Heart right ventricle (tissue), 16 donors: ENCODE results near the gene HEPN1. TPM values are rescaled to one million over a fixed set of nuclear protein-coding genes. Genes with fewer than 3 reads are reported as not detected.
A peak's percentile ranks its signal among the peaks of the same experiment; 100 is the strongest.

ENCODE experiments used
- ATAC-seq, 8 donors: fragments of 200-7000 bp; cut with Tn5 transposase; one replicate each; pipeline ENCODE4 v1.9.1; 2020; ENCODE audit warnings: mild to moderate bottlenecking in 8 of 8, moderate library complexity in 8 of 8, moderate number of reproducible peaks in 1 of 8
- DNase-seq, 2 donors: peaks; one replicate each; pipeline ENCODE4 v3.0.0-alpha.2; 2020
- H3K27ac ChIP-seq, 10 donors: fragments of 200-600 bp; sonication (generic) in 2 of 10; one replicate each; pipeline versions ENCODE4 v1.5.0 to v1.8.0; 2020 to 2022; ENCODE audit warnings: mild to moderate bottlenecking in 3 of 10
- H3K27me3 ChIP-seq, 7 donors: fragments of 200-600 bp; one replicate each; pipeline ENCODE4 v1.8.0; 2021 to 2022; ENCODE audit warnings: mild to moderate bottlenecking in 2 of 7
- H3K36me3 ChIP-seq, 9 donors: fragments of 200-600 bp; sonication (generic) in 1 of 9; one replicate each; pipeline versions ENCODE4 v1.5.0 to v1.8.0; 2020 to 2022; ENCODE audit warnings: mild to moderate bottlenecking in 2 of 9
- H3K4me1 ChIP-seq, 9 donors: fragments of 200-600 bp; sonication (generic) in 1 of 9; one replicate each; pipeline versions ENCODE4 v1.5.0 to v1.8.0; 2020 to 2022; ENCODE audit warnings: mild to moderate bottlenecking in 4 of 9
- H3K4me3 ChIP-seq, 10 donors: fragments of 200-600 bp; sonication (generic) in 2 of 10; one replicate each; pipeline versions ENCODE4 v1.5.0 to v1.8.0; 2020 to 2022; ENCODE audit warnings: mild to moderate bottlenecking in 7 of 10, moderate library complexity in 2 of 10
- H3K9me3 ChIP-seq, 11 donors: fragments of 200-600 bp in 10 of 11; sonication (generic) in 2 of 11; one replicate each; pipeline versions ENCODE4 v1.5.0 to v1.8.0; 2013 to 2022; ENCODE audit warnings: mild to moderate bottlenecking in 2 of 11, control low read depth in 1 of 11, moderate library complexity in 1 of 11
- CTCF ChIP-seq, 9 donors: fragments of 200-600 bp; sonication (generic) in 2 of 9; IDR thresholded peaks; one replicate each; pipeline versions ENCODE4 v1.5.0 to v1.8.0; 2021 to 2022; ENCODE audit warnings: antibody characterized with exemption in 9 of 9, mild to moderate bottlenecking in 5 of 9, moderate library complexity in 1 of 9
- WGBS, 2 donors: extraction: QIAGEN DNeasy Blood & Tissue Kit; methylation state at CpG; one replicate each; pipeline ENCODE4 v1.1.7; 2013; ENCODE audit warnings: inconsistent platforms in 1 of 2; 5-methylcytosine and 5-hydroxymethylcytosine counted together
- intact Hi-C, 10 donors: fragments of 100-400 bp; cut with DNase I; formaldehyde crosslinking; loops; one replicate each; pipeline versions ENCODE4 v1.11.1 to v1.14.2; 2022
- polyA plus RNA-seq, 2 donors: library from polyadenylated mRNA; stranded (reverse); fragments of 200-250 nt; gene quantifications; one replicate each; pipeline ENCODE4 v1.2.3, GENCODE V29; 2013
- total RNA-seq, 10 donors: library from RNA; stranded (reverse); fragmentation: NEBNext Ultra II Directional in 3 of 10; extraction: Animal tissue kit (Norgen Biotek cat#: 25700) in 3 of 10; gene quantifications; one replicate each; pipeline versions ENCODE4 v1.2.1 to v1.2.4, GENCODE V29; 2021 to 2023
- donor health status: Arrhythmogenic right ventricular cardiomyopathy.
- donor health status: ischemic (EF 13 %, LVEDD 7.1; RV severe dilation, severe dysfunction).
- donor health status: healthy with polysubstance abuse.
- donor health status: DM: no; HTN: yes; CAD: no.
- donor health status: DM: no; HTN: no; CAD: no.
- donor health status: ischemic (EF 25% LVEDD 6.9; RV normal size, moderate dysfunction).
- donor health status: ischemic (EF 25% LVEDD 5.7; RV mildly dilated, moderate dysfunction).
- donor health status: healthy.
- donor health status: DM: yes; HTN: yes; CAD: no.
- donor health status: Ischemic cardiomyopathy.
- donor health status: ischemic (EF 35%, LVEDD 5.7; RV mildly dilated, moderate dysfunction).
- donor health status: nonischemic (EF 11% LVEDD 7.7; RV severe dilation, severe dysfunction).
- donor health status: DM: yes; HTN: yes; CAD: no.
- donor health status: PGD.
- donor health status: ischemic (EF 29% LVEDD 5.4; RV normal size, mild dysfunction).
- donor health status: nonischemic (EF 23%, LVEDD 6.1; RV moderate dilation, normal function).

The HEPN1 gene
- total and polyA plus RNA-seq, 12 donors = 0.03 TPM; not detected in 11

DNA sequence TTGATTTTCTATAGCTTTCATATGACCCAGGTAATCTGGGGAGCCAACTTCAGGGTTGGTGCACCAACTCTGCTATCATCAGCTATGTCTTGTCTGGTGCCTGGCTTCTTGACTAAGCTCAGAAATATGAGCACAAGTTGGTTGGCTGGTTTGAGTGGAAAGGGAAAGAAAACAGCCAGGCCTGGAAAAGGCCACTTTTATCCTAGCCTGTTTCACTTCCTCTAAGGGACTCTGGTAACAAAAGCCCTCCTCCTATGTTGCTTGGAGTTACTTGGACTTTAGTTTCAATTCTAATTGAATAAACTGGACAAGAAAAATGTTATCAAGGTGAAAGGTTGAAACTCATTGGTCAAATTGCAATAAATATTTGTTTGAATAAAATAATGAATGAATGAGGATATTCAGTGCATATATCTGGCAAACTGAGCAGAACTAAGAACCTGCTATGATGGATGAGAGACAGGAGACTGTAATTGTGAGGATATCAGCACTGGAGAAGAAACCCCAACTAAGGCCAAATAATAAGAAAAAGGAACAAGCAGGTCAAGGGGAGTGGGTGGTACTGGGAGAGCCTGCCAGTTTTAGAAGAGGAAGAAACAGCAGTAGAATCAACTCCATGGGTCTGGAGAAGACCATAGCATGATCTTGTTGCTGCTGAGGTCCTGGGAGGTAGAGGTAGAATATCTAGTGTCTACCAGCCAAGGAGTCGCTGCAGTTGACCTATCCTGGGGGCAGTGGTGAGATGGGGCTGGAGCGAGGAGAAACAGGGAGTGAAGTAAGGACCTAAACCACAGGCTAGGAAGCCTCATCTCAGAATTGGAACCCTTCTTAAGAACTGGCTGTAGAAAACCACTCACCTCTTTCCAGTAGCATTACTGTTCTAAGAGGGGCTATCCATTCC, 29.6 kb upstream of the HEPN1 start:
- TF ChIP-seq CTCF (IDR thresholded peaks at IDR 0.05) = no peak
- DNase-seq (no peak), ATAC-seq (no peak)
- Histone ChIP-seq H3K36me3 (peaks cover 0 to 81% (median 0%) of the 10 kb centered on the region in 9 donors), H3K27ac (peak overlapping the region in 2 of 10 donors; percentile 26 to 95), H3K9me3 (no peaks in the 10 kb centered on the region), H3K4me1 (peaks cover 5 to 76% (median 42%) of the 10 kb centered on the region in 9 donors), H3K4me3 (no peak overlapping the region), H3K27me3 (peaks cover 0 to 8% (median 0%) of the 10 kb centered on the region in 7 donors)
- 89 to 93% methylated on average over 2 of the region's 2 CpGs for WGBS, 2 donors
- intact Hi-C loops = no loop called here

DNA sequence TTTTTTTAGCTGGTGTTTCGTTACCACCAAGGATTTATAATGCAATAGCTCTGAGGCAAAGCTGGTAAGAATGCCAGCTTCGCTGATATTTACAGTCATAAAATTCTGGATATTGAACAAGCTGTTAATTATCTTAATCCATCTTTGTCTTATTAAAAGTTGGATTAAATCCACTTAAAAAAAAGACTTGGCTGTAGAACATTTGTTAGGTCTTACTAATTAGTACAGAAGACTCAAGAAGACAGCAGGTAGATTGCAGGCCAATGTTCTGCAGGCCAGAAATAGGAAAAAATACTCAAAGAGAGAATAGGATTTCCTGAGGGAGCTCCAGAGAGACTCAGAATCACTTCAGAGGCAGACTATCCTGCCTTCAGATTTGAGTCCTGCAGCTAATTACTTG, 28.9 kb upstream of the HEPN1 start:
- no peak for DNase-seq
- Histone ChIP-seq H3K9me3 (no peaks in the 10 kb centered on the region), H3K27me3 (peaks cover 0 to 8% (median 0%) of the 10 kb centered on the region in 7 donors), H3K4me3 (no peak overlapping the region), H3K4me1 (peaks cover 5 to 77% (median 42%) of the 10 kb centered on the region in 9 donors), H3K36me3 (peaks cover 0 to 81% (median 0%) of the 10 kb centered on the region in 9 donors), H3K27ac (peak overlapping the region in 2 of 10 donors; percentile 26 to 95)
- no peak for TF ChIP-seq CTCF (IDR thresholded peaks at IDR 0.05)
- intact Hi-C loops = no loop called here
- 89 to 96% methylated on average over 2 of the region's 2 CpGs for WGBS, 2 donors
- no peak for ATAC-seq

DNA sequence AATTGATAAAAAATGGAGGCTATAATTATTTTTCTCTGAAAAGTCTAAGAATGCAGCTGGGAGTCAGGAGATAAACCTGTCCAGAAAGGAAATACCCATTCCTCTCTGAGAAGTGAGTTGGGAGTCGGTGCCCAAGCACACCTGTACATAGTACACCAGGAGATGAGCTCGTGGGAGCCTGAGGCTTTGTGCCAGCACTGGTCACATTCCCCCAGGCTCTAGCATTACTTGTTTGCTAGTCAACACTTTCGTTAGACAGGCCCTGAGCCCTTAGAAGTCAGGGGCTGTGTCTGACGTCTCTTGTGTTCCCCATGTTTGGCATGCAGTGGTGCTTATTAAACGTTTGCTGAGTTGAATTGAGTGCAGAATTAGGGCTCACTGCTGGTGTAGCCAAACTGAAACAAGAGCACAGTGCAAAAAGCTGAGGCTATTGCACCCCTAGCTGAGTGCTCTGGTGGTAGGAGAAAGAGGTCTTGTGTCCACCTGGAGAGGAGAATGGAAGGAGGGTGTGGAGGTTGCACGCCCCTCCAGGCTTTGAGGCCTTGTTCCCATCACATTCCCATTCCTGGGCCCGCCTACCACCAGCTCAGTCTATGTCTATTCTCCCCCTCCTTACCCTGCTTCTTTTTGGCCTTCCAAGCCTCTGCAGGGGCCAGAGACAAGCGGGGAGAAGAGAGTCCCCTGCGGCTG, 28.2 kb upstream of the HEPN1 start:
- WGBS, 2 donors = 55 to 65% methylated on average over 9 of the region's 9 CpGs
- Histone ChIP-seq H3K4me3 (no peak overlapping the region), H3K36me3 (peaks cover 0 to 81% (median 0%) of the 10 kb centered on the region in 9 donors), H3K4me1 (peaks cover 5 to 82% (median 42%) of the 10 kb centered on the region in 9 donors), H3K27ac (peak overlapping the region in 6 of 10 donors; percentile 10 to 95 (median 30)), H3K9me3 (no peaks in the 10 kb centered on the region), H3K27me3 (peaks cover 0 to 8% (median 0%) of the 10 kb centered on the region in 7 donors)
- intact Hi-C loops = no loop called here
- no peak for TF ChIP-seq CTCF (IDR thresholded peaks at IDR 0.05)
- ATAC-seq (no peak), DNase-seq (no peak)

- intact Hi-C loops = no loop called here
- Histone ChIP-seq H3K27ac (peak overlapping the region in 6 of 10 donors; percentile 10 to 95 (median 34)), H3K9me3 (no peaks in the 10 kb centered on the region), H3K27me3 (peaks cover 0 to 5% (median 0%) of the 10 kb centered on the region in 7 donors), H3K4me1 (peaks cover 5 to 82% (median 42%) of the 10 kb centered on the region in 9 donors), H3K4me3 (no peak overlapping the region), H3K36me3 (peaks cover 0 to 78% (median 0%) of the 10 kb centered on the region in 9 donors)
- ATAC-seq = peak; percentile 5 to 56 (median 32)
- WGBS, 2 donors = 38 to 45% methylated on average over 12 of the region's 12 CpGs
- peak in 1 of 2 donors; percentile 60 for DNase-seq
- TF ChIP-seq CTCF (IDR thresholded peaks at IDR 0.05) = no peak
Measured at GRCh38 chr11:124891373-124891861, 27.6 kb upstream of the HEPN1 start.
